ENCODE measurements around the gene DNAJB7.

DNA sequence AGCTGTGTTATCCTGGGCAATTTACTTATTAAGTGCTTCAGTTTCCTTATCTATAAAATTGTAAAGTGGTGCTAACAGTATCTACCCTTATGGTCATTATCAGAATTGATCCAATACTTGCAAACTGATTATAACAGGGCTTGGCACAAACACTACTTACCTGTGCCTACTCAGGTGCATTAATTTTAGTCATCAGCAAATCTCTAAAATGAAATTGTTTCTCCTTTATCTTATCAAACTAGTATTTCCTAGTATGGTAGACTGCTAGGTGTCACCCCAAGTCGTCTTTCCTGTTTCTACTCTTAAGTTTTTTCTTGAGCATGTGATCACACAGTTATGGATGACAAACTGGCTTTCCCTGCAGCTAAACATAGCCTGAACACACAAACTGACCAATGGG, 38.5 kb downstream of the DNAJB7 start:
- TF ChIP-seq CTCF (conservative IDR thresholded peaks at IDR 0.05; ENCODE audit: low read depth, low read length) (no peak), EZH2 (IDR thresholded peaks at IDR 0.05; ENCODE audit: borderline replicate concordance, low read depth, low read length, poor library complexity, severe bottlenecking) (no peak)
